DMS 273 (cell line): ENCODE measurements around the gene DAPP1.

Source experiments
- DNase-seq: peaks from one replicate; lab custom pipeline; 2025; ENCODE audit not compliant: unreplicated experiment; lab: John Stamatoyannopoulos, UW

The DAPP1 gene

GRCh38 chr4:99853190-99853589, 36.6 kb downstream of the DAPP1 start:
- DNase-seq: no peak

- DNase-seq: no peak
Observed at GRCh38 chr4:99853999-99854398, 37.4 kb downstream of the DAPP1 start.

- no peak for DNase-seq
Observed at GRCh38 chr4:99855678-99856077, 39.1 kb downstream of the DAPP1 start.

- no peak for DNase-seq
Observed at GRCh38 chr4:99856166-99856565, 39.5 kb downstream of the DAPP1 start.

- DNase-seq: no peak
Observed at GRCh38 chr4:99857307-99857706, 40.7 kb downstream of the DAPP1 start.

- DNase-seq: no peak
Observed at GRCh38 chr4:99859618-99860017, 43.0 kb downstream of the DAPP1 start.

- DNase-seq: no peak
Observed at GRCh38 chr4:99860521-99860920, 43.9 kb downstream of the DAPP1 start.

- no peak for DNase-seq
Observed at GRCh38 chr4:99861120-99861905, 44.7 kb downstream of the DAPP1 start.

GRCh38 chr4:99863804-99864203, 47.2 kb downstream of the DAPP1 start:
- DNase-seq: peak; percentile 1

GRCh38 chr4:99868126-99868596, 51.5 kb downstream of the DAPP1 start:
- no peak for DNase-seq

GRCh38 chr4:99872570-99872969, 55.9 kb downstream of the DAPP1 start:
- DNase-seq: no peak

- no peak for DNase-seq
Observed at GRCh38 chr4:99875071-99875470, 58.4 kb downstream of the DAPP1 start.

- no peak for DNase-seq
Observed at GRCh38 chr4:99876946-99877345, 60.3 kb downstream of the DAPP1 start.

- no peak for DNase-seq
Observed at GRCh38 chr4:99878604-99879003, 62.0 kb downstream of the DAPP1 start.

GRCh38 chr4:99879458-99879857, 62.8 kb downstream of the DAPP1 start:
- DNase-seq: no peak

GRCh38 chr4:99885063-99885664, 68.5 kb downstream of the DAPP1 start:
- DNase-seq: peak; percentile 60

GRCh38 chr4:99885687-99886086, 69.1 kb downstream of the DAPP1 start:
- DNase-seq: no peak

GRCh38 chr4:99886146-99886545, 69.5 kb downstream of the DAPP1 start:
- no peak for DNase-seq

GRCh38 chr4:99887837-99888236, 71.2 kb downstream of the DAPP1 start:
- DNase-seq: no peak

- DNase-seq: no peak
Observed at GRCh38 chr4:99891351-99891750, 74.7 kb downstream of the DAPP1 start.

GRCh38 chr4:99893029-99893428, 76.4 kb downstream of the DAPP1 start:
- no peak for DNase-seq

- no peak for DNase-seq
Observed at GRCh38 chr4:99893839-99894160, 77.2 kb downstream of the DAPP1 start.
